Measurements from ENCODE around the gene MAP3K9. TPM values are rescaled to one million over a fixed set of nuclear protein-coding genes. Genes with fewer than 3 reads are reported as not detected.

Gene MAP3K9
- total and polyA plus RNA-seq, 2 of the 8 experiments (the other 6 are each of a cell fraction or from before 2014, with no cell fraction given), result 9.8 to 24.7 TPM

- Histone ChIP-seq H2AFZ (ENCODE audit: low read length) (no peak overlapping the region), H2BK20ac (ENCODE audit: low read length) (no peak overlapping the region), H2BK120ac (replicated peaks; ENCODE audit: low read depth, low read length) (no peak overlapping the region), H3K9ac (replicated peaks in 1 of 4; ENCODE audit: extremely low read depth in 1 of 4, low read depth in 3 of 4, low read length in 3 of 4) (no peak overlapping the region), H3K23ac (ENCODE audit: insufficient read length) (no peak overlapping the region), H4K5ac (ENCODE audit: insufficient read length, low read depth, low read length) (no peak overlapping the region), H3K27me3 (replicated peaks in 1 of 4; ENCODE audit: control insufficient read depth in 3 of 4, extremely low read depth in 1 of 4, insufficient read depth in 3 of 4, low read length in 3 of 4) (peaks cover 0 to 8% (median 4%) of the 10 kb centered on the region in 4 experiments; a peak in 4 of 7 replicates), H3K14ac (ENCODE audit: insufficient read length) (no peak overlapping the region), H3K56ac (replicated peaks; ENCODE audit: insufficient read length, low read depth, low read length) (no peak overlapping the region), H3K79me2 (ENCODE audit: control insufficient read depth in 1 of 2, insufficient read depth in 2 of 2, low read length in 2 of 2) (no peaks in the 10 kb centered on the region), H3K4ac (replicated peaks; ENCODE audit: insufficient read length, low read depth, low read length) (no peak overlapping the region), H3K36me3 (ENCODE audit: control insufficient read depth in 2 of 4, insufficient read depth in 4 of 4, low read length in 3 of 4) (no peaks in the 10 kb centered on the region), H3K4me1 (replicated peaks in 1 of 4; ENCODE audit: control insufficient read depth in 3 of 4, insufficient read depth in 4 of 4, low read length in 3 of 4) (peaks cover 0 to 5% (median 3%) of the 10 kb centered on the region in 4 experiments; a peak in 4 of 7 replicates), H3K9me3 (ENCODE audit: insufficient read depth in 2 of 2, low read depth in 1 of 2, low read length in 1 of 2) (no peaks in the 10 kb centered on the region), H3K79me1 (ENCODE audit: low read depth, low read length) (no peaks in the 10 kb centered on the region), H3K4me2 (ENCODE audit: insufficient read depth in 1 of 2, low read depth in 2 of 2, low read length in 2 of 2) (no peak overlapping the region), H3K4me3 (ENCODE audit: extremely low read depth in 1 of 4, insufficient read depth in 2 of 4, low read depth in 3 of 4, low read length in 4 of 4) (no peak overlapping the region), H3K27ac (ENCODE audit: low read depth, low read length) (no peak overlapping the region), H3K18ac (ENCODE audit: extremely low read depth, low read length) (no peak overlapping the region), H2BK12ac (ENCODE audit: low read depth, low read length) (no peak overlapping the region), H2BK15ac (ENCODE audit: low read length) (no peak overlapping the region), H3K23me2 (ENCODE audit: low read depth, low read length) (peaks cover 3% of the 10 kb centered on the region), H4K91ac (replicated peaks; ENCODE audit: insufficient read length, low read length) (no peak overlapping the region), H4K20me1 (replicated peaks in 1 of 2; ENCODE audit: control insufficient read depth in 1 of 2, insufficient read depth in 2 of 2, low read length in 2 of 2) (no peaks in the 10 kb centered on the region), H4K8ac (ENCODE audit: extremely low read depth, insufficient read depth, low read length) (no peak overlapping the region), H2AK5ac (ENCODE audit: low read depth, low read length) (no peak overlapping the region), H2BK5ac (ENCODE audit: low read depth, low read length) (no peak overlapping the region)
- DNase-seq (ENCODE audit: low read depth in 1 of 2, low spot score in 2 of 2) (no peak), FAIRE-seq (no peak)
- ChIA-PET CTCF (ENCODE audit: partially characterized antibody) (interaction anchor here (0.6 to 2.2 kb wide), 14 partner anchors 9 to 206 kb away, joined by 3 to 9 read pairs (median 4); no protein-coding TSS in a partner anchor), POLR2A (ENCODE audit: partially characterized antibody) (interaction anchor here (0.9 kb wide), 1 partner anchor 16 kb away, joined by 5 read pairs; no protein-coding TSS in a partner anchor)
- no peak for TF ChIP-seq TAF1 (IDR thresholded peaks at IDR 0.05; ENCODE audit: low read depth, low read length)
- TF ChIP-seq RXRA (IDR thresholded peaks at IDR 0.05; ENCODE audit: insufficient read depth, low read depth, low read length), result no peak
- TF ChIP-seq JUN (IDR thresholded peaks at IDR 0.05; ENCODE audit: low read depth, low read length), result no peak
- TF ChIP-seq CHD1 (IDR thresholded peaks at IDR 0.05; ENCODE audit: low read depth, low read length), result no peak
- TF ChIP-seq PHF8 (conservative IDR thresholded peaks at IDR 0.05; ENCODE audit: low read depth, low read length), result no peak
- no peak for TF ChIP-seq SIRT6 (IDR thresholded peaks at IDR 0.05; ENCODE audit: low read length)
- no peak for TF ChIP-seq TCF12 (IDR thresholded peaks at IDR 0.05; ENCODE audit: low read depth, low read length)
- no peak for TF ChIP-seq CEBPB (IDR thresholded peaks at IDR 0.05; ENCODE audit: low read depth, low read length)
- TF ChIP-seq CHD2 (IDR thresholded peaks at IDR 0.05; ENCODE audit: low read length), result no peak
- TF ChIP-seq CBX5 (IDR thresholded peaks at IDR 0.05; ENCODE audit: low read depth, low read length), result no peak
These were observed 18.0 kb upstream of the MAP3K9 start for GRCh38 chr14:70827347-70827746.

All from H1 (cell line).